ENCODE results near the gene ZBTB17.

DNA sequence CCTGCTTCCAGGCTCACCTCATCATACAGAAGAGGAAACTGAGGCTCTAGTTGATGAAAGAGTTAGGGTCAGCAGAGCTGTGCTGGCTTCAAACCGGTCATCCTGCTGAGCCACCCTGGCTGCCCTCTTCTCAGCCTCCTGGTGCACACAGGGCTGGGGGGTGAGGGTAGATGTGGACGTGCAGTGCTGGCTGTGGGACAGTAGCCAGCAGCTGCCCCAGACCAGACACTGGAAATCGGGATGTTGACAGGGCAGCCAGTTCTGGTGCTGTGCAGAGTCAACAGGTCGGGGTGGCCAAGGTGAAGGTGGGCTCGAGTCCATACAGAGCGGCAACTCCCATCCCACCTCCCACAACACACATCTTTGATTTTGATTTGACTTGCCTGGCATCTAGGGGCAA, 44.4 kb upstream of the ZBTB17 start:
- TF ChIP-seq, protein P1, sequence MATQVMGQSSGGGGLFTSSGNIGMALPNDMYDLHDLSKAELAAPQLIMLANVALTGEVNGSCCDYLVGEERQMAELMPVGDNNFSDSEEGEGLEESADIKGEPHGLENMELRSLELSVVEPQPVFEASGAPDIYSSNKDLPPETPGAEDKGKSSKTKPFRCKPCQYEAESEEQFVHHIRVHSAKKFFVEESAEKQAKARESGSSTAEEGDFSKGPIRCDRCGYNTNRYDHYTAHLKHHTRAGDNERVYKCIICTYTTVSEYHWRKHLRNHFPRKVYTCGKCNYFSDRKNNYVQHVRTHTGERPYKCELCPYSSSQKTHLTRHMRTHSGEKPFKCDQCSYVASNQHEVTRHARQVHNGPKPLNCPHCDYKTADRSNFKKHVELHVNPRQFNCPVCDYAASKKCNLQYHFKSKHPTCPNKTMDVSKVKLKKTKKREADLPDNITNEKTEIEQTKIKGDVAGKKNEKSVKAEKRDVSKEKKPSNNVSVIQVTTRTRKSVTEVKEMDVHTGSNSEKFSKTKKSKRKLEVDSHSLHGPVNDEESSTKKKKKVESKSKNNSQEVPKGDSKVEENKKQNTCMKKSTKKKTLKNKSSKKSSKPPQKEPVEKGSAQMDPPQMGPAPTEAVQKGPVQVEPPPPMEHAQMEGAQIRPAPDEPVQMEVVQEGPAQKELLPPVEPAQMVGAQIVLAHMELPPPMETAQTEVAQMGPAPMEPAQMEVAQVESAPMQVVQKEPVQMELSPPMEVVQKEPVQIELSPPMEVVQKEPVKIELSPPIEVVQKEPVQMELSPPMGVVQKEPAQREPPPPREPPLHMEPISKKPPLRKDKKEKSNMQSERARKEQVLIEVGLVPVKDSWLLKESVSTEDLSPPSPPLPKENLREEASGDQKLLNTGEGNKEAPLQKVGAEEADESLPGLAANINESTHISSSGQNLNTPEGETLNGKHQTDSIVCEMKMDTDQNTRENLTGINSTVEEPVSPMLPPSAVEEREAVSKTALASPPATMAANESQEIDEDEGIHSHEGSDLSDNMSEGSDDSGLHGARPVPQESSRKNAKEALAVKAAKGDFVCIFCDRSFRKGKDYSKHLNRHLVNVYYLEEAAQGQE (IDR thresholded peaks at IDR 0.05; ENCODE audit: low read depth), result no peak
- no peak for TF ChIP-seq YY1 (IDR thresholded peaks at IDR 0.05; ENCODE audit: low read depth)

All from Ishikawa (cell line).